GM10266 (cell line): ENCODE measurements around the gene GDF7.

Source experiments
- DNase-seq: peaks from one replicate; pipeline ENCODE4 v3.0.0; 2012; ENCODE audit errors: extremely low spot score
- CTCF ChIP-seq: IDR thresholded peaks from 2 replicates; pipeline ENCODE4 v1.5.1; 2012; ENCODE audit warnings: mild to moderate bottlenecking, low read depth; ENCODE audit not compliant: control insufficient read depth, insufficient read depth; ENCODE audit errors: missing control alignments

GDF7 gene

GRCh38 chr2:20662308-20662937 lies 4.5 kb upstream of the GDF7 start:
- no peak for TF ChIP-seq CTCF

GRCh38 chr2:20663196-20664070 lies 3.5 kb upstream of the GDF7 start:
- TF ChIP-seq CTCF, result no peak
- DNase-seq, result no peak

More at GRCh38 chr2:20662308-20662937, 4.5 kb upstream of the GDF7 start:
- DNase-seq, result no peak

- no peak for DNase-seq
- TF ChIP-seq CTCF, result no peak
Measured at GRCh38 chr2:20664071-20664390, 2.9 kb upstream of the GDF7 start.

GRCh38 chr2:20664431-20665242 lies 2.3 kb upstream of the GDF7 start:
- TF ChIP-seq CTCF, result no peak
- DNase-seq, result no peak

- peak; percentile 30 for DNase-seq
- no peak for TF ChIP-seq CTCF
Measured at GRCh38 chr2:20665243-20666004, 1.5 kb upstream of the GDF7 start.

GRCh38 chr2:20666005-20666303 lies 990 bp upstream of the GDF7 start:
- no peak for TF ChIP-seq CTCF
- no peak for DNase-seq
